T1000 (cell line): Measurements from ENCODE around the gene TSPAN4.

ENCODE experiments used
- DNase-seq: peaks from one replicate; lab custom pipeline; 2025; ENCODE audit warnings: mixed read lengths; lab: John Stamatoyannopoulos, UW

TSPAN4 gene

GRCh38 chr11:850775-851763, 8.4 kb downstream of the TSPAN4 start:
- no peak for DNase-seq

- no peak for DNase-seq
Measured at GRCh38 chr11:852762-853161, 10.1 kb downstream of the TSPAN4 start.

- DNase-seq: no peak
Measured at GRCh38 chr11:853682-854448, 11.2 kb downstream of the TSPAN4 start.

- DNase-seq: no peak
Measured at GRCh38 chr11:854601-855329, 12.1 kb downstream of the TSPAN4 start.

- DNase-seq: no peak
Measured at GRCh38 chr11:855330-855674, 12.7 kb downstream of the TSPAN4 start.

- no peak for DNase-seq
Measured at GRCh38 chr11:855796-856195, 13.1 kb downstream of the TSPAN4 start.

- no peak for DNase-seq
Measured at GRCh38 chr11:856397-856796, 13.7 kb downstream of the TSPAN4 start.

GRCh38 chr11:858053-858761, 15.6 kb downstream of the TSPAN4 start:
- DNase-seq: no peak

GRCh38 chr11:858762-859339, 16.2 kb downstream of the TSPAN4 start:
- no peak for DNase-seq

- no peak for DNase-seq
Measured at GRCh38 chr11:859394-860131, 16.9 kb downstream of the TSPAN4 start.

GRCh38 chr11:860234-861104, 17.8 kb downstream of the TSPAN4 start:
- DNase-seq: no peak

- DNase-seq: no peak
Measured at GRCh38 chr11:861105-861479, 18.4 kb downstream of the TSPAN4 start.

- DNase-seq: no peak
Measured at GRCh38 chr11:862081-862661, 19.5 kb downstream of the TSPAN4 start.

GRCh38 chr11:862696-863022, 20.0 kb downstream of the TSPAN4 start:
- DNase-seq: no peak

GRCh38 chr11:863023-863909, 20.6 kb downstream of the TSPAN4 start:
- DNase-seq: no peak

GRCh38 chr11:863910-864827, 21.5 kb downstream of the TSPAN4 start:
- no peak for DNase-seq

GRCh38 chr11:864898-865297, 22.2 kb downstream of the TSPAN4 start:
- DNase-seq: no peak
